ENCODE measurements around the gene CARD19.
"Not testable (repeated sequence)": the region's sequence is repeated elsewhere in the genome, so short reads cannot be mapped to it uniquely, and the experiment has no call there.

The CARD19 gene

DNA sequence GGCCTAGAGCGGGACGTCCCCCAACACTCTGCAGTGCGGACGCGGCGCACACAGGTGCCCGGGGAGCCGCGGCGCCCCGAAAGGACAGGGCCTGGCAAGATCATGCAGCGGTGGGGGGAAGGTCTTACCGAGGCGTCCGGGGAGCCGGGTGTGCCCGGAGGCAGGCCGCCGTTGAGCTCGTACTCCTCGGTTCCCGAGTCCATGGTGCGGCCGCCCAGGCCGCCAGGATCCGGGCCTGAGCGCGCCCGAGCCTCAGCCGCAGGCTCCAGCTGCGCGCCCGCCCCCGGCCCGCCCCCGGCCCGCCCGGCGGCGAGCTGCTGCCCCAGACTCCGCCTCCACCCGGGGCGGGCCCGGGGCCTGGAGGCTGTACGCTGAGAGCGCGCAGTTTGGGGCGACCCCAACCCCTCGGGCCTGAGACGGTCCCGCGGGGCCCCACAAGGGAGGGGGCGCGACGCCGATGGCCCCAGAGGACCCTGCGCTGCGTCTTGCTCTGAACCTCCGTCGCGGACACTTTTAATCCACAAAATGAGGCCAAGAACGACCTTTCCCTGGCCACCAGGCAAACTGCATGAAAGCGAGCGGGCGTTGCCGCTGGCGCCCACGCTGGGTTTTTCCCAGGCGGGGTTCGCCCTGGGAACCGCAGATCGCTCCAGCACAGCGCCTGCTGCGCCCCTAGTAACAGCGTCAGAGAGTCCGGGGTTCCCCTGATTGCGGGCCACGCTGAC, 38.2 kb downstream of the CARD19 start, which contains the start of gene NINJ1:
NINJ1 (minus strand) TSS at position 237 of the 725 bp plus-strand sequence; CDS start at position 203, 34 bp downstream.
- DNase-seq (ENCODE audit: low read depth) = peak; percentile 72

DNA sequence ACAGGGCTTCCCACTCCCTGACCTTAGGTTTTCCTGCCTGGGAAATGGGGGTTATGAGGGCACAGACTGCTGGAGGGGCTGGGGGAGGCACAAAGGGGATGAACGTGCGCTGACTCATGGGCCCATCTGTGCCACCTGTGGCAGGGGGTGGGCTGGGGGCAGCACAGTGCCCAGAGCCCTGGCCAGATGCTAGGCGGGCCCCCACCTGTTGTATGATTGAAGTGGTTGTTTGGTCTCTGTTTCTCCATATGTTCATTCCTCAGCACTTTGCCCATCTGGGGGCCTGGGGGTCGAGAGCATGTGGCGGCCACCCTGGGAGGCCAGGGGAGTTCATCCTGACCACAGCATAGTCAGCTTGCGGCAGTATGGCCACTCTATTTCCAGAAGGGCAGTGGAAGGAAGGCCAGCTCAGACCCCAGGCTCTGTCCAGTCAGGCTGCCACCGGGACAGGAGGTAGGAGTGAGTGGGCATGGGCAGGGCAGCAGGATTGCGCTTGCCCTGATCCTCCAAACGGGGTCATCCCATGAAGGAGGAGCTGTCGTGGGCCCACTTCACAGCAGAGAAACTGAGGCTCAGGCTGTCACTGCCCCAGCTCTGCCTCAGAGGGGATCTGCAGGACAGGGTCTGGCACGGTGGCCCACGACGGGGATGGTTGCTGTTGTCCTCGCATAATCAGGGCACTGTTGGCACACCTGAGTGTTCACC, 38.9 kb downstream of the CARD19 start:
- no peak for DNase-seq (ENCODE audit: low read depth)

DNA sequence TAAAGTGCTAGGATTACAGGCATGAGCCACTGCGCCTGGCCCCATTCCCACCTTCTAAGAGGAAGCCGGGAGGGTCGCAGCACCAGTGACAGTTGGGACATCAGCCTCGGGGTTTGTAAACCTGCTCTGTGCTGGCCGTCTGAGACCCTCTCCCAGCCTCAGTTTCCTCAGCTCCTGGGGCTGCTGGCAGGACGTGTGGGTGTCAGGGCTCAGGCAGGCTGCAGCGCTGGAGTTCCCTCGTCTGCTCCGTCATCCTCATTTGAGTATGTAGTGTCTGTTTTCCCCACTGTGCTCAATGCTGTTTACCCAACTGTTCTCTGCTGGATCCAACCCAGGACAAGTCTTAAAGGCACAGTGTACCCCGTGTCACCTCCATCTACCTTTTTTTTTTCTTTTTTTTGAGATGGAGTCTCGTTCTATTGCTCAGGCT, 40.0 kb downstream of the CARD19 start:
- no peak for DNase-seq (ENCODE audit: low read depth)

DNA sequence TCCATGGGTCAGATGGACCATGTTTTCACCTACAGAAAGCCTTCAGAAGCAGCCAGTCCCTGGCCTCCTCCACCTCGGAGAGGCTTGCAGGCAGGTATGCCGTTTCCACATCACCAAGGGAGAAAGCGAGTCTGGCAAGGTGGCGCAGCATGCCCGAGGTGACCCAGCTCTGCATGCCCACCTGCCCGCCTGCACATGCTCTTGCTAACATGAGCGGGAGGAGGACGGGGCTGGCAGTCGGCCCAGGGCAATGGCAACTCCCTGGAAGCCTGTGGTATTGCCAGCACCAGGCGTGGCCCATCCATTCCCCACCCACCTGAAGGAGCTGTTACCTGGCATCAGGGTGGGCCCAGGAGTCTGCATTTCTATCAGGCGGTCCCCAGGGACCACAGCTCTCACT, 41.3 kb downstream of the CARD19 start:
- DNase-seq (ENCODE audit: low read depth) = no peak

DNA sequence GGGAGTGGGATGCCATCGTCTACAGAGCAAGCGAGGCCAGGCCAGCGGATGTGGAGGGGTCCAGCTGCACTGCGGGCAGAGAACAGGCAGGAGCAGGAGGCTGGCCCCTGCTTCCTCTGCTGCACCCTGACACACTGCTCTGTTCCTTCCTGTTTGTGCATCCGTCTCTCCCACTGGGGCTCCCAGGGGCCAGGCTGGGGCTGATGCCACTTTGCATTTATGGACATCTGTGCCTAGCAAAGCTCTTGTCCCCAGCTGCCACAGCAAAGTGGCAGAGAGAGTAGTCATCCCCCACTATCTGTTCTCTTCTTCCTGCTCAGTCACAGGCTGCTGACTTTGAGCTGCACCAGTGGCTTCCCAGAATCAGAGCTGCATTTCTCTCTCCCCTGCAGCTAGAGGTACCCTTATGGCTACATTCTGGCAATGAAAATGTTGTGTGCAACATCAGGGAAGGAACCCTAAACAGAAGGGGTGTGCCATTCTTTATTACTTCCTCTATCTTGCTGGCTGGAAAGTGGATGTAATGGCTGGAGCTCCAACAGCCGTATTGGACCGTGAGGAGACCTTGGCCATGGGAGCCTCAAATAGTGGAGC, 42.3 kb downstream of the CARD19 start:
- DNase-seq (ENCODE audit: low read depth) = no peak

DNA sequence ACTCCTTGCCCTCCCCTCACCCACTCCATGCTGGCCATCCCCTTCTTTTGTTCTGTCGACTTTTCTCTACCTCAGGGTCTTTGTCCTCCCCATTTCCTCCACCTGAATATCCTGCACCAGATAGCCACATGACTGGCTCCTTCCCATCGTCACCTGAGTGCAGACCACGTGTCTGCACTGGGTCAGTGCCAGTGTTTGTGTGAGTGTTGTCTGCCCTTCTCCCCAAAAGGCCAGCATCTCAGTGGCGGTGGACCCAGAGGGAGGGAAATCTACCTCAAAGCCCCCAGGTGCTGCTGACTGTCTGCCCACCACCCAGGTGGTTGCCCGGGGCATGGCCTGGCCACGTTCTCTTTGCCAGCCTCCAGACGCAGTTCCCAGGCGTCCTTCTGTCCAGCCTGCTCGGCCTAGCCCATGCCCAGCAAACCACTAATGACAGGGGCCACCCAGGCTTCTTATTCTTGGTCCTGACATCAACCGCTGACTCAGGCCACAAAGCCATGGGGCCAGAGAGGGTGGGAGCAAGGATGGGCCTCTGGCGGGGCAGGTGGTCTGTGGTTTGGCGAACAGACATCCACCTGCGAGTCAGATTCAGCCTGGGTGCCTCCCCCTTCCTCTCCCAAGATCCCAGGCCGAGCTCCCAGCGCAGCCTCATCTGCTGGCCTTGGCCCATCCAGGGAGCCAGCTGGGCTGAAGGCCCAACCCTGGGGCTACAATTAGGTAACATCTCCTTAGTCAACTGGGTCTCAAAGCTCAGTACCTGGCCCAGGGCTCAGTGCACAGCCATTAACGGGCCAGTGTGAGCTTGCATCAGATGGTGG, 43.6 kb downstream of the CARD19 start:
- DNase-seq (ENCODE audit: low read depth) = no peak

DNA sequence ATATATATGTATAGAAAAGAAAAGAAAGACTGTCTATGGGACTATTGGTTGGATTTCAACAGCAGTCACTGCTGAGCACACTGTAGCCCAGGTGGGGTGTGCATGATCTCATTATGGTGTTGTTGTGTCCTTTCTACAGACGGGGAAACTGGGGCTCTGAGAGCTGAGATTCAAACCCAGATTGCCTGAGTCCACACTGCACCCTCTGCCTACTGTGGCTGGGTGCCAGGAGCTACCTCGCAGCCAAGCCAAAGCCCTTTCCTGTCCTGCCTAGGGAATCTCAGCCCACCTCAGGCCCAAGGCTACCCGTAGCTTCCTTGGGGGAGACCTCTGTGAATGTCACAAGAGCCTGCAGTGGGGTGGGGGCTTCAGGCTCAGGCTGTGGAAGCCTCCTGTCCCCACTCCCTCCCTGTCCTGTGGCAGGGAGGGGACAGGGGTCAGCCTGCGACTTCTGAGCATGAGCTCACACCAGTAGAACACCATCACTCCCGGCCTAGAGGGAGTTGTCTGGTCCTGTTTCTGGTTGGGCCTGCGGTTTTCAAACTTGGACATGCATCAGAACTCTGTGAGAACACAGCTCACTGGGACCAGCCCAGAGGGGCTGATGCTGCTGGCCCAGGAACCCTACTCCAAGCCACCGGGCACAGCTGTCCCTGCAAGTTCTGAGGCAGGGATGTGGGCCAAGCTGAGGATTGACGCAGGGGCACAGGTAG, 45.9 kb downstream of the CARD19 start:
- DNase-seq (ENCODE audit: low read depth) = no peak

DNA sequence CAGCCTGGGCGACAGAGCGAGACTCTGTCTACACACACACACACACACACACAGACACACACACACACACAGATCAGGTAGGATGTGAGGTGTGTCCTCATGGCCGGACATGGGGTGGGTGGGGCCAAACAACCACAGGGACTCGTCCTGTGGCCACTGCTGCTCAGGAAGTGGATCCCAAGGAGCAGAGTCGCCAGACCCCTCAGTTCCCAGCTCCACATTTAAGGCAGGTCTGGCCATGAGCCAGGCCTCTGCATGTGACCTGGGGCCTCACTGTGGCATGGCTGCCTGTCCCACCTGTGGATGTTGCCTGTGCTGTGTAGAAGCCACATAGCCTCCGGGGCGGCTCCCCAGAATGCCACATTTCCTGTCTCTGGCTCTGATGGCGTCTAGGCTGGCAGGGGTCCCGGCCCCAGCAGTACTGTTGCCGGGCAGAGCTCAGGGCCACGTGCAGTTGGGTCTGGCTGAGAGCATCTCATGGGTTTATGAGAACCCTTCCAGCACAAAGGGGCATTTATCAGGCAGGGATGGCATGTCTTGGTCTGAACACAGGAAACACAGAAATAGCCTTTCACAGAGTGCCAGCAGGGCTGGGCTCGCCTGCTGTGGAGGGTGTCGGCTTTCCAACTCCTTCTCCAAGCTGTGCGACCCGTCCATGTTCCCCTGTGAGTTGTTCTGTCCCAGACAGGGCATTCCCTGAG, 48.0 kb downstream of the CARD19 start:
- DNase-seq (ENCODE audit: low read depth) = no peak

DNA sequence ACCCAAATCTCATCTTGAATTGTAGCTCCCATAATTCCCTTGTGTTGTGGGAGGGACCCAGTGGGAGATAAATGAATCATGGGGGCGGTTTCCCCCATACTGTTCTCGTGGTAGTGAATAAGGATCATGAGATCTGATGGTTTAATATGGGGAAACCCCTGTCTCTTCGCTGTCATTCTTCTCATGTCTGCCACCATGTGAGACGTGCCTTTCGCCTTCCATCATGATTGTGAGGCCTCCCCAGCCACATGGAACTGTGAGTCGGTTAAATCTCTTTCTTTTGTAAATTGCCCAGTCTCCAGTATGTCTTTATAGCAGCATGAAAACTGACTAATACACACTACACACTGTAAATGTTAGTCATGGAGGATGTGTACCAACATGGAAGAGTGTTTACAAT, 50.7 kb downstream of the CARD19 start:
- not testable (repeated sequence) for DNase-seq (ENCODE audit: low read depth)

DNA sequence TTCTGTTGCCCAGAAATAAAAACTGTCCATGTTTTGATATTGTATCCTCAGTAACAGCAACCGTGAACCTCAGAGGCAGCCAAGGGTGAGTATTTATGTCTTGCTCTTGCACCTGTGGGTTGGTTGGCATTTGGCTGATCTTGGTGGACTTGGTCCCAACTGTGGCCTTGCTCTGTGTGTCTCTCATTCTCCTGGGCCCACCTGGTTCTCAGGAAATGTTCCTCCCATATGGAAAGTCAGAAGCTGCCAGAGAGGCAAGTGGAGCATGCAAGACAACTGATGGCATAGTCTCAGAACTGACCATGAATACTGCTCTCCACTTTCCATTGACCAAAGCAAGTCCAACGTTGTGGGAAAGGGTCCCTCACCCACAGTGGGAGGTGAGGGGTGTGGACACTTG, 51.6 kb downstream of the CARD19 start:
- DNase-seq (ENCODE audit: low read depth) = no peak

DNA sequence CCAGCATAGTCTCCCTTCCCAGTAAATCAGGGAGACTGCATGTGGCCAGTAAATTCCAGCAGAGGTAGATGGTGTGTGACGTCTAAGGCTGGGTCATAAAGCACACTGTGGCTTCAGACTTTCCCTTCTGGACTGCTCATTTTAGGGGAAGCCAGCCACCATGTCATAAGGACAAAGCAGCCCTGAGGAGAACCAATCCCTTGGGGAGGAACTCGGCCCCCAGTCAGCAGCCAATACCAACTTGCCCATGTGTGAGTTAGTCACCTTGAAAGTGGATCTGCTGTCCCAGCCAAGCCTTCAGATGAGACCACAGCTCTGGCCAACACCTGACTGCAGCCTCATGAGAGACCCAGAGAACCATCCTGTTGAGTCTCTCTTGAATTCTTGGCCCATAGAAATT, 52.7 kb downstream of the CARD19 start:
- DNase-seq (ENCODE audit: low read depth) = no peak

DNA sequence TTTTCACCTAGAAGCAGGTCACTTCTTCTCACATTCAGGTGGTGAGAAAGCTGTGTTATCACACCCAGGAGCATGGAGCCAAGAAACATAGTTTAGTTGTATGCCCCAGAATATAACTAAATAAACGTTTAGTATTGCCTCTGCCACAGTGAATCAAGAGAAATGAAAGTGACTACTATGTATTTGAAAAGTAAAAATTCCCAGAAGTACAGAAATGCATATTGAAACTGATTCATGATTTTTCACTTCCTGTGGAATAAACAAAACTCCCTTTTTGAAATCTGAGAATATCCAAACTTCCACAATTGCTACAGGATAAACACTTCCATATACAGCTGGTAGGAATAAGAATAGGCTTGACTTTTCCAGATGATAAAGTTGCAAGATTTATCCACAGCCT, 53.3 kb downstream of the CARD19 start:
- DNase-seq (ENCODE audit: low read depth) = no peak

DNA sequence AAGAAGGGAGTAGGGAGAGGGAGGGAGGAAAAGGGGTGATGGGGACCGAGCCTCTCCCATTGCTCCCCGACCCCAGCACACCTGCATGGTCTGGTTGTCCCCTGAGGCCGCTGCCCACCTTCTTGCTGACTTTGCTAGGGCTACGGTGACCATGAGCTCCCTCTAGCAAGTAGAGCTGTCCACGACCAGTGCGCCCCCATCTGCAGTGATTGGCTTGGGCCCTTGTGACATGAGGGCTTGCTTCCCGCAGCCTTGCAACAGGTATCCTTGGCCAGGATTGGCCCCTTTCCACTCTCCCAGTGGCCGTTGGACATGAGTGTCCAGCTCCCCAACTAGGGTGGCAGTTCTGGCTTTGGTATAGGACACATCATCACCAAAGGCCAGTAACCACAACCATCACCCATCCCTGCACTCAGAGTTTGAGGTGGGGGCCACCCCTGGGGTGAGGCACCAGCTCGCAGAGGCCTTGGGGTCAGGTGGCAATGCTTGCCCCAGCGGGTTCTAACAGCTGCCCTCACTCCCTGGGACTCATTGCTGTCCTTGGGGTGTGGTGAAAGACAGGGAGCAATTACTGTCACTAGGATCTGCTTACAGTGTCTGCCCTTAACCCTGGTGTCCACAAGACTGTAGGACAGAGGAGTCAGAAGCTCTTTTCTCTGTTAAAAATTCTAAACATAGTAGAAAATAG, 55.2 kb downstream of the CARD19 start:
- no peak for DNase-seq (ENCODE audit: low read depth)

DNA sequence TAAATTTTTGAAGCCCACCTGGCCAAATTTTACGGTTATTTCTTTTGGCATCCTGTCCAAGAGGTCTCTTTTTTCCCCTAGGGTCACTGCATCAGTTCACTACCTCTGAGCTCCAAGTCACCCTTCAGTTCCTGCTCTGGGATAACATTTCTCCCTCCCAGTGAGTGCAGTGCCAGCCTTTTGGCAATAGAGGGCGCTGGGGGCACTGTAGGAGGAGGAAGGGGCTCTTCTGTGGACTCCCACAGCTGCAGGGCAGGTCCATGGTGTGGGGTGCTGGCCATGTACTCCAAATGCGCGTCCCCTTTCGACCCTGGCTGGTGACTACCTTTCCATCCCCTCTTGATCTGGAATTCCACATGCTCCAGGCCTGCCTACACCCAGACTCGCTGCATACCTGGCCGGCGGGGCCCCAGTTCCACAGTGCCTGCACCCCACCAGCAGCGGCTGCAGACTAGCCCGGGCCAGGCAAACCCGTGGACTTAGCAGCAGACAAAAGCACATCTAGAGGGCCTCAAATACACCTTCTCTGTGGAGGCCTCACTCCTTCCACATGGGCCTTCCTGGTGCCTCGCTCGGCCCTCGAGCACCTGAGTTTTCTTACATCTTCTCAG, 58.4 kb downstream of the CARD19 start:
- no peak for DNase-seq (ENCODE audit: low read depth)

DNA sequence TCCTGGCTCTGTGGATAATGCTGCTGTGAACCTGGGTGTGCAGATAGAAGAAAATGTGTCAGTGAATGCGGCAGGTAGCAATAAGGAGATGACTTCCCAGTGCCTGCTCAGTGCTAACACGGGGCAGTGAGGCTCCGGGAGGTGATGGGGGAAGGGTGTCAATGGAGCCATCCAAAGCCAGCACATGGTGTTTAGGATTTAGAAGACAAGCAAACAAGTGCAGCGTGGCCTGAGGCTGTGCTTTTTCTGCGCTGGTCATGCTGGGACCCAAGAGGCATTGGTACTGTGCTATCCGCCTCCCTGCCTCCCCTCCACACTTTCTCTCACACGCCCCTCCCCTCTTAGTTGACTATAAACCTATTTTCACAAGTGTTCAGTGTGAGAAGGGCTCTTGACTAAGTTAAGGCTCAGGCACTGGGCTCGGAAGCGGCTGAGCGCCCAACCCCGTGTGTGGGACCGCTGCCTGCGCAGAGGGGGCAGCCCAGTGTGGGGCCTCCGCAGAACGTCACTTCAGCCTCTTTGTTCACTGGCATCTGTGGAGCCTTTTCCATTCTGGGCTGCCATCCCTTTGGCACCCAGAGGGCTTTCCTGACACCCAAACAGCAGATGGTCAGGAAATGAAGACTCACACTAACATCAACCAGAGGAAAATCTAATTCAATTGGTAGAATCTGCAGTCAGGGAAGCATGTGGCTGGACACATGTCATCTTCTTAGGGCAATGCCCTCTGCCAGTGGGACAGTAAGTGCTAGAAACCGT, 59.9 kb downstream of the CARD19 start:
- DNase-seq (ENCODE audit: low read depth) = no peak

DNA sequence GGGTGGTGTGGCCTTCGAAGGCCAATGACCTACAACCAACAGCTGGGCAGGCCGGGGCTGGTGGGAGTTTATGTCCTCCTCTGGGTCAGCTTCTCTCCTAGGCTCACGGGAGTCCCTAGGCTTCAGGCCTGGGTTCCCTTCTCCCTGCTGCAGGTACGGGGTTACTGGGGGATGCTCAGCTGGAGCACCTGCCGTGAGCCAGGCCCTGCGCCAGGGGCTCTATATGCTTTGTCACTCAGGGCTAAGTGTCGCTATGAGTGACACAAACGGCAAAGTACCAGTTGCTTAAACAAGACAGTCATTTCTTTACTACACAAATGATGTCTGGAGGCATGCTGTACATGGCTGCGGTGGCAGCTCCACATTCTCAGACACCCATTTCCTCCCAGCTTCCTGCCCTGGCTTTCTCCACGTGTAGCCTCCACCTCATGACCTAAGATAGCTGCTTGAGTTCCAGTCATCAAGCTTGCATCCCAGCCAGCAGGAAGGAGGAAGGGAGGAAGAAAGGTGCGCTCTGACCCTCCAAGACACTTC, 60.5 kb downstream of the CARD19 start:
- no peak for DNase-seq (ENCODE audit: low read depth)

DNA sequence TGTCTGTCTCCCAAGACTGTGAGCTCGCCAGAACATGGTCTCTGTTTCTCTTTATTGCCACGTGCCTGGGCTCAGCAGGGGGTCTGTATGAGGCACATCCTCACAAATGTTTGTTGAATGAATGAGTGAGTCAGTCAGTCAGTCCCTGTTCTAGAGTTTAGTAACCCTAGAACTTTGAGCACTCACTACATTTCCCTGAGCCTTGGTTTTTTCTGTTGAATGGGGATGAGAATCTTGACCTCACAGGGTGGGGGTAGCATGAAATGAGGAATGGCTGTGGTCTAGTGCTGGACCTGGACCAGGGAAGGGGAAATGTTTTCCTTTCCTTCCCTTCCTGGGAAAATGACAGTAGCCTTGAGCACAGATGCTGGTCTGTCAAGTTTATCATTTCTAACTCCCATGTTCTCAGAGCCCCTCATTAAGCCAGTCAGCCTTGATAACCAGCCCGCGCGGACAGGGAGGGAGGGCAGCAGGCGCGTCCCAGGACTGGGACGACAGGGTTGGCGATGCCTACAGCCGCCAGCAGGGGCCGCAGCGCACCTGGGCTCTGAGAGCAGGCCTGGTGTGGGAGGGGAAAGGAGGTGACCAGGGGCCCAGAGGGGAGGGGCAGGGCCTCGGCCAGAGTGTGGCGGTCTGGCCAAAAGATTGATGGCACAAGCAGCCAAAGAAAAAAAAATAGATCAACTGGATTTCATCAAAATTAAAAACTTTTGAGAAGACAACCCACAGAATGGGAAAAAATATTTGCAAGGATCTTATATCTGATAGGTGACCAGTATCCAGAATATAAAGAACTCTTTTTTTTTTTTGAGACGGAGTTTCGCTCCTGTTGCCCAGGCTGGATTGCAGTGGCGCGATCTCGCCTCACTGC, 63.8 kb downstream of the CARD19 start:
- peak; percentile 51 for DNase-seq (ENCODE audit: low read depth)
